GM19452 (cell line): Measurements from ENCODE around the gene TPSG1.
"Not testable (repeated sequence)": the region's sequence is repeated elsewhere in the genome, so short reads cannot be mapped to it uniquely, and the experiment has no call there.

Experiments
- ATAC-seq: cut with Tn5 transposase; IDR thresholded peaks from one replicate; pipeline ENCODE4 v1.9.1; 2021; ENCODE audit not compliant: unreplicated experiment

The TPSG1 gene

GRCh38 chr16:1257561-1258224, 32.6 kb upstream of the TPSG1 start:
- no peak for ATAC-seq

GRCh38 chr16:1256874-1257322, 31.8 kb upstream of the TPSG1 start:
- no peak for ATAC-seq

- not testable (repeated sequence) for ATAC-seq
Measured at GRCh38 chr16:1256296-1256873, 31.3 kb upstream of the TPSG1 start.

- not testable (repeated sequence) for ATAC-seq
Measured at GRCh38 chr16:1255276-1256122, 30.4 kb upstream of the TPSG1 start, which contains the start of gene TPSD1. TPSD1 (plus strand) TSS chr16:1256069; CDS start chr16:1256281, 212 bp downstream.

- not testable (repeated sequence) for ATAC-seq
Measured at GRCh38 chr16:1254821-1255220, 29.8 kb upstream of the TPSG1 start.

- ATAC-seq, result not testable (repeated sequence)
Measured at GRCh38 chr16:1253701-1254364, 28.8 kb upstream of the TPSG1 start.

GRCh38 chr16:1249031-1249755, 24.1 kb upstream of the TPSG1 start:
- not testable (repeated sequence) for ATAC-seq

GRCh38 chr16:1247903-1248537, 23.0 kb upstream of the TPSG1 start:
- ATAC-seq, result not testable (repeated sequence)

GRCh38 chr16:1245452-1246020, 20.5 kb upstream of the TPSG1 start:
- ATAC-seq, result no peak

- no peak for ATAC-seq
Measured at GRCh38 chr16:1244881-1245280, 19.8 kb upstream of the TPSG1 start.

GRCh38 chr16:1243907-1244850, 19.1 kb upstream of the TPSG1 start:
- ATAC-seq, result not testable (repeated sequence)

- ATAC-seq, result not testable (repeated sequence)
Measured at GRCh38 chr16:1243363-1243762, 18.3 kb upstream of the TPSG1 start.

GRCh38 chr16:1241081-1241480, 16.0 kb upstream of the TPSG1 start:
- not testable (repeated sequence) for ATAC-seq

GRCh38 chr16:1240436-1240835, 15.4 kb upstream of the TPSG1 start, which contains the start of gene TPSAB1:
TPSAB1 (plus strand) TSS chr16:1240705; CDS start chr16:1240939, 234 bp downstream.
- not testable (repeated sequence) for ATAC-seq

GRCh38 chr16:1239575-1239974, 14.5 kb upstream of the TPSG1 start:
- not testable (repeated sequence) for ATAC-seq

- not testable (repeated sequence) for ATAC-seq
Measured at GRCh38 chr16:1238909-1239308, 13.8 kb upstream of the TPSG1 start.

GRCh38 chr16:1237990-1238389, 12.9 kb upstream of the TPSG1 start:
- ATAC-seq, result no peak

GRCh38 chr16:1236659-1237058, 11.6 kb upstream of the TPSG1 start:
- ATAC-seq, result not testable (repeated sequence)
